Ascending aorta (tissue), 2 donors: ENCODE data around the gene PLPP1. TPM values are rescaled to one million over a fixed set of nuclear protein-coding genes. Genes with fewer than 3 reads are reported as not detected.
A peak's percentile ranks its signal among the peaks of the same experiment; 100 is the strongest.
"Not testable (repeated sequence)": the region's sequence is repeated elsewhere in the genome, so short reads cannot be mapped to it uniquely, and the experiment has no call there.

ENCODE experiments used
- DNase-seq, 2 donors: peaks; one replicate each; pipeline ENCODE4 v3.0.0-alpha.2; 2019; ENCODE audit warnings: low spot score in 2 of 2
- H3K27ac ChIP-seq, 2 donors: fragments of 200-600 bp; sonication (generic); one replicate each; pipeline ENCODE4 v1.5.1; 2016 to 2017; ENCODE audit warnings: mild to moderate bottlenecking in 1 of 2
- H3K27me3 ChIP-seq: fragments of 200-600 bp; sonication (generic); one replicate; pipeline ENCODE4 v1.5.1; 2017
- H3K36me3 ChIP-seq, 2 donors: fragments of 200-600 bp; sonication (generic); one replicate each; pipeline ENCODE4 v1.5.1; 2016
- H3K4me1 ChIP-seq, 2 donors: fragments of 200-600 bp; sonication (generic); one replicate each; pipeline ENCODE4 v1.5.1; 2016 to 2017; ENCODE audit warnings: mild to moderate bottlenecking in 1 of 2
- H3K4me3 ChIP-seq, 2 donors: fragments of 200-600 bp; sonication (generic); one replicate each; pipeline ENCODE4 v1.5.1; 2016 to 2017; ENCODE audit warnings: mild to moderate bottlenecking in 1 of 2
- H3K9me3 ChIP-seq, 2 donors: fragments of 200-600 bp; sonication (generic); one replicate each; pipeline ENCODE4 v1.5.1; 2016
- CTCF ChIP-seq, 3 experiments: fragments of 200-600 bp in 2 of 3; fragments of 450-650 bp in 1 of 3; sonication (generic) in 2 of 3; IDR thresholded peaks; one replicate each; pipeline ENCODE4 v1.5.1; 2016 to 2019; ENCODE audit warnings: antibody characterized with exemption in 3 of 3, mild to moderate bottlenecking in 1 of 3, moderate library complexity in 1 of 3
- intact Hi-C: fragments of 100-400 bp; cut with DNase I; formaldehyde crosslinking; loops from one replicate; pipeline ENCODE4 v1.15.1; 2023
- total RNA-seq: library from RNA; depleted of rRNA; stranded (reverse); fragments of >200 nt; gene quantifications from one replicate; pipeline ENCODE4 v1.1.0, GENCODE V29; 2016

Gene PLPP1
- total RNA-seq, 1 donor from 2014 or later, result 1,314 TPM

GRCh38 chr5:55546947-55547346 is 12.2 kb upstream of the PLPP1 start:
- Histone ChIP-seq H3K9me3 (no peaks in the 10 kb centered on the region), H3K36me3 (no peaks in the 10 kb centered on the region), H3K27me3 (no peaks in the 10 kb centered on the region), H3K4me1 (no peaks in the 10 kb centered on the region), H3K27ac (no peak overlapping the region), H3K4me3 (no peak overlapping the region)
- TF ChIP-seq CTCF (IDR thresholded peaks at IDR 0.05), result no peak
- intact Hi-C loops, result no loop called here
- no peak for DNase-seq

GRCh38 chr5:55544341-55544740 is 9.6 kb upstream of the PLPP1 start:
- TF ChIP-seq CTCF (IDR thresholded peaks at IDR 0.05), result no peak
- no peak for DNase-seq
- Histone ChIP-seq H3K27ac (no peak overlapping the region), H3K27me3 (no peaks in the 10 kb centered on the region), H3K36me3 (no peaks in the 10 kb centered on the region), H3K4me1 (no peaks in the 10 kb centered on the region), H3K4me3 (no peak overlapping the region), H3K9me3 (no peaks in the 10 kb centered on the region)
- intact Hi-C loops, result no loop called here

GRCh38 chr5:55541056-55541635 is 6.4 kb upstream of the PLPP1 start:
- Histone ChIP-seq H3K36me3 (no peaks in the 10 kb centered on the region), H3K4me1 (peaks cover 0 to 4% of the 10 kb centered on the region in 2 donors), H3K9me3 (no peaks in the 10 kb centered on the region), H3K27ac (no peak overlapping the region), H3K4me3 (no peak overlapping the region), H3K27me3 (no peaks in the 10 kb centered on the region)
- TF ChIP-seq CTCF (IDR thresholded peaks at IDR 0.05), result no peak
- intact Hi-C loops, result no loop called here
- no peak for DNase-seq

- H3K4me1 ChIP-seq, result peaks cover 0 to 5% of the 10 kb centered on the region in 2 donors
- no peaks in the 10 kb centered on the region for H3K27me3 ChIP-seq
- no peaks in the 10 kb centered on the region for H3K9me3 ChIP-seq
- no peaks in the 10 kb centered on the region for H3K36me3 ChIP-seq
- intact Hi-C loops, result no loop called here
- no peak overlapping the region for H3K27ac ChIP-seq
- DNase-seq, result no peak
- no peak overlapping the region for H3K4me3 ChIP-seq
- no peak for TF ChIP-seq CTCF (IDR thresholded peaks at IDR 0.05)
Measured at GRCh38 chr5:55540525-55540924, 5.8 kb upstream of the PLPP1 start.

GRCh38 chr5:55540024-55540423 is 5.3 kb upstream of the PLPP1 start:
- H3K4me1 ChIP-seq, result peaks cover 0 to 9% of the 10 kb centered on the region in 2 donors
- intact Hi-C loops, result no loop called here
- no peaks in the 10 kb centered on the region for H3K36me3 ChIP-seq
- no peak overlapping the region for H3K27ac ChIP-seq
- no peak for TF ChIP-seq CTCF (IDR thresholded peaks at IDR 0.05)
- no peaks in the 10 kb centered on the region for H3K27me3 ChIP-seq
- no peak for DNase-seq
- H3K4me3 ChIP-seq, result no peak overlapping the region
- no peaks in the 10 kb centered on the region for H3K9me3 ChIP-seq

GRCh38 chr5:55538661-55539060 is 3.9 kb upstream of the PLPP1 start:
- Histone ChIP-seq H3K27ac (peak overlapping the region; percentile 52 to 53), H3K9me3 (no peaks in the 10 kb centered on the region), H3K36me3 (no peaks in the 10 kb centered on the region), H3K27me3 (no peaks in the 10 kb centered on the region), H3K4me1 (peaks cover 0 to 9% of the 10 kb centered on the region in 2 donors), H3K4me3 (peak overlapping the region in 1 of 2 donors; percentile 23)
- intact Hi-C loops, result no loop called here
- no peak for DNase-seq
- no peak for TF ChIP-seq CTCF (IDR thresholded peaks at IDR 0.05)

GRCh38 chr5:55537315-55537714 is 2.6 kb upstream of the PLPP1 start:
- H3K27ac ChIP-seq, result peak overlapping the region in 1 of 2 donors; percentile 52
- H3K36me3 ChIP-seq, H3K4me1 ChIP-seq, H3K27me3 ChIP-seq, H3K4me3 ChIP-seq, DNase-seq, intact Hi-C loops, H3K9me3 ChIP-seq: not testable (repeated sequence)
